Mucosa of rectum (tissue), 2 donors: ENCODE results near the gene SHMT1.

Experiments used
- H3K27ac ChIP-seq, 2 donors: one replicate each; pipeline ENCODE4 v1.7.0; 2013; ENCODE audit warnings: inconsistent platforms in 2 of 2, low read depth in 2 of 2, low read length in 2 of 2
- H3K27me3 ChIP-seq, 2 donors: one replicate each; pipeline ENCODE4 v1.7.0; 2013; ENCODE audit warnings: low read length in 2 of 2; ENCODE audit not compliant: control insufficient read depth in 2 of 2, insufficient read depth in 2 of 2
- H3K36me3 ChIP-seq, 2 donors: one replicate each; pipeline ENCODE4 v1.7.0; 2013; ENCODE audit warnings: low read length in 2 of 2; ENCODE audit not compliant: control insufficient read depth in 2 of 2, insufficient read depth in 2 of 2
- H3K4me1 ChIP-seq, 2 donors: one replicate each; pipeline ENCODE4 v1.7.0; 2013; ENCODE audit warnings: low read length in 2 of 2, mild to moderate bottlenecking in 1 of 2; ENCODE audit not compliant: control insufficient read depth in 2 of 2, insufficient read depth in 2 of 2
- H3K4me3 ChIP-seq, 2 donors: one replicate each; pipeline ENCODE4 v1.7.0; 2013; ENCODE audit warnings: low read length in 2 of 2
- H3K9ac ChIP-seq, 2 donors: one replicate each; pipeline ENCODE4 v1.7.0; 2013; ENCODE audit warnings: low read length in 2 of 2, low read depth in 1 of 2, mild to moderate bottlenecking in 1 of 2
- H3K9me3 ChIP-seq, 2 donors: one replicate each; pipeline ENCODE4 v1.7.0; 2013; ENCODE audit warnings: low read length in 2 of 2; ENCODE audit not compliant: control insufficient read depth in 2 of 2
- donor health status: healthy.
- donor health status: Normal muscosa, but diverticular disease.

The SHMT1 gene

DNA sequence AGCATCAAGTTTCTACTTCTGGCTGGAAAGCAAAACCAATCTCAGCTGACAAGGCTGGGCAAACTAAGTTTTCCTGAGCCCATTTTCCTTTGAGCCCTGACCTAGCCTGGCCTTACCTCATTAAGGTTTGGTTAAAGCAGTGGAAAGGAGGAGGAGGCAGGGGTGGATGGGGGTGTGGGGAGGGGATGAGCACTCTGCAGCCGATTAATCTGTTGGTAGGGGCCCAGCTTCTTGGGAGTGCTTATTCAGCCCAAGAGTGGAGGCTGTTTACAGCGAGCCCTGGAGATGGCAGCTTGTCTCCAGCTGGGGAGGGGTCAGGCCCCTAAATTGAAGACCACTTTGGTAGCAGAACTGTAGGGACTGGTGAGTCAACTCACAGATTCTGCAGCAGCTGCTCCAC lies 36.3 kb downstream of the SHMT1 start:
- no peak overlapping the region for H3K4me3 ChIP-seq
- no peaks in the 10 kb centered on the region for H3K27me3 ChIP-seq
- H3K4me1 ChIP-seq, result no peaks in the 10 kb centered on the region
- peaks cover 55 to 83% of the 10 kb centered on the region in 2 donors for H3K36me3 ChIP-seq
- no peaks in the 10 kb centered on the region for H3K9me3 ChIP-seq
- no peak overlapping the region for H3K27ac ChIP-seq
- no peak overlapping the region for H3K9ac ChIP-seq

DNA sequence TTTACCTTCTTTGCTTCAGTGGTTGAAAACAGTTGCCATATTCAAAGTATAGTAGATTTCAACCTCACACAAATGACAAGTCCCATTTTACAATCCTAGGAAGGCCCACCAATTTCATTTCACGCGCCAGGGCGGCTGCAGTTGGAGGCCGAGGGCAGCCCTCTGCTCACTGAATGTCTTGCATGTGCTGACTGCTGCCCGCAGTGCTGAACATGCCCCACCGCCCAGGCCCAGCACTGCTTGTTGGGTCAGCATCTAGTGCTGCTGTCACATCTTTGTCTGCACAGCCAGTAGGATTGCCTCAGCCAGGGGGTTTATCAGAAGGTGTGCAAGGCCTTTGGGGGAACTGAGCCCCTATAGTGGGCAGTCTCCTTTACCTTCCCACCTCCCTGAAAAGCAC lies 36.8 kb downstream of the SHMT1 start:
- no peaks in the 10 kb centered on the region for H3K4me1 ChIP-seq
- no peaks in the 10 kb centered on the region for H3K27me3 ChIP-seq
- H3K36me3 ChIP-seq, result peaks cover 51 to 78% of the 10 kb centered on the region in 2 donors
- no peak overlapping the region for H3K27ac ChIP-seq
- H3K4me3 ChIP-seq, result no peak overlapping the region
- H3K9ac ChIP-seq, result no peak overlapping the region
- H3K9me3 ChIP-seq, result no peaks in the 10 kb centered on the region

DNA sequence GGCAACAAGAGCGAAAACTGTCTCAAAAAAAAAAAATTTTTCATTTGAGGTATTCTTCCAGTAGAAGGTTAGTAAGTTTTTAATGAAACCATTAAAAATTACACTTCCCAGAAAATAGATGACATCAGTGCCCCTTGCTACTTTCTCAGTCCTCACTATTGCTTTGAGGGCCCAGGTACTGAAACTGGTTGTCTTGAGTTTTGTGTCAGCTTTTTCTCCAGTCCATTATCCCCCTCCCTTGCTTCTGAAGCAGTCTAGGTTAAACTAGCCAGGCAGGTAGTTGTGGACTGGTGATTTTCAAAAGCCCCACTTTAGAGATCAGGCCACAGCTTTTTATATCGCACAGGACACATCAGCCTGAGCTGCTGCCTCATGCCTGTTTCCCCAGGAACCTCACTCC lies 37.3 kb downstream of the SHMT1 start:
- H3K27ac ChIP-seq, result no peak overlapping the region
- no peaks in the 10 kb centered on the region for H3K9me3 ChIP-seq
- no peak overlapping the region for H3K4me3 ChIP-seq
- H3K9ac ChIP-seq, result no peak overlapping the region
- H3K36me3 ChIP-seq, result peaks cover 51 to 77% of the 10 kb centered on the region in 2 donors
- H3K27me3 ChIP-seq, result no peaks in the 10 kb centered on the region
- H3K4me1 ChIP-seq, result no peaks in the 10 kb centered on the region

DNA sequence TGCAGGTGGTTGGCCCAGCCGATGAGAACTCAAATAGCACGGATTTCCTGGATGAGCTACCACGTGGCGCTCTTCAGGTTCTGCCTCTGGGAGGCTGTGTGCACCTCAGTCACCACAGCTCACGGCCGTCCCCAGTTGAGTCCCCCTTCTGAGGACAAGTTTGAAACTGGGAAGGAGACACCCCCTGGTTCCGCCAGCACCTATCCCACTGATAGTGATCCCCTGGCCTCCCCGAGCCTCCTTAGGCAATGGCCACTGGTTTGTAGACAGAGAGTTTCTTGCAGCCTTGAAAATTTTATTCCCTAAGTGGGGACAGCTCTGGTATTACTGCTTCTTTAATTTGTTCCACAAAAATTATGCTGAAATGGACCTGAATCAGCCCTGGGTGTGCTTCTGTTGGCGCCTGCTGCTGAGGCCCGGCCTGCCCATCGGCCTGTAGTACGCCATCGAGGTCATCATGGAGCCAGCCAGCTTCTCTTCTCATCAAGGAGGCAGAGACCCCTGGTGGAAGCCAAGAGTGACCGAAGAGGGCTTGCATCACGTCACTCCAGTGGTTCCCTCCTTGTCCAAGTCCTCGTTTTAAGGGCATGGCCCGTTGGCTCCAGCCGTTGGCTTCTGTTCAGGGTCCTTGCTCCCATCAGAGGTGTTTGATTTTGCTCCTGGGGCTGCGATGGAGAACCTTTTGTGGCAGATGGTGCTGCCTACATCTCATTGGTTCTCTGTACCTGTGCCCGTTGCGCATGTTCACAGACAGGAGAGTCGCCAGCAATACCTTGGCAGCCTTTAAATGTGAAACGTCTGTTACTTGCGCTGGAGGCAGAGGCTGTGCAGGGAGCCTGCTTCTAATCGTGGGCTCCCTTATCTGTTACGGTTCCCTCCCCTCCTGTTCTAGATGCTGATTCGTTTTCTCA lies 39.0 kb downstream of the SHMT1 start:
- Histone ChIP-seq H3K27ac (no peak overlapping the region), H3K36me3 (peaks cover 53 to 70% of the 10 kb centered on the region in 2 donors), H3K9me3 (no peaks in the 10 kb centered on the region), H3K9ac (no peak overlapping the region), H3K27me3 (no peaks in the 10 kb centered on the region), H3K4me3 (no peak overlapping the region), H3K4me1 (peaks cover 6 to 9% of the 10 kb centered on the region in 2 donors)

DNA sequence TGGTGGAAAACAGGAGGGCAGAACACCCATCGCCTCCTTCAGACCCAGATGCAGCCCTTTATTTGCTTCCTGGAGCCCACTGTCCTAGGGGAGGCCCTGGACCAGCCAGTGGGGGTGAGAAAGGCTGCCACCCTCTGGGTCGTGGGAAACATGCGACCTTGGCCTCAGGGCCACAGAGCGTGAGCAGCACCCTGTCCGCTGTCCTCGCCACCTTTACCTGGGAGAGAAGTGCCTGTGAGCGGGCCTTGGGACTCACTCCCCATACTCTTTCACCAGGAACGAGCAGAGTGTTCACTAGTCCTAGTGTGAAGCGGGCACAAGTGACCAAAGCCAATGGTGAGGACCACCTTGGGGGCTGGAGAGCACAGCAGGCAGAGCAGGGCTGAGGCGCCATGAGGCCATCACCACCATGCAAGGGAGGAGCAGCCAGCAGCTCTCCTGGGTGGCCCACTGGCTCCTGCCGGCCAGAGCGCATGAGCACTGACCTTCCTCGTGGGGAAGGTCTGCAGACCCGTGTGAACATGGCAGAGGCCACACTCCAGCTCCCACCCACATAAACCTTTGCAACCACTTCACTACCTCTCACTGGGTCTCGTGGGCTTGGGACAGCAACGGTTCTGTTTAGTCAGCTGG lies 39.7 kb downstream of the SHMT1 start:
- H3K9me3 ChIP-seq, result no peaks in the 10 kb centered on the region
- H3K9ac ChIP-seq, result no peak overlapping the region
- H3K4me3 ChIP-seq, result no peak overlapping the region
- H3K27ac ChIP-seq, result no peak overlapping the region
- peaks cover 54 to 73% of the 10 kb centered on the region in 2 donors for H3K36me3 ChIP-seq
- H3K27me3 ChIP-seq, result no peaks in the 10 kb centered on the region
- peaks cover 14 to 16% of the 10 kb centered on the region in 2 donors for H3K4me1 ChIP-seq

DNA sequence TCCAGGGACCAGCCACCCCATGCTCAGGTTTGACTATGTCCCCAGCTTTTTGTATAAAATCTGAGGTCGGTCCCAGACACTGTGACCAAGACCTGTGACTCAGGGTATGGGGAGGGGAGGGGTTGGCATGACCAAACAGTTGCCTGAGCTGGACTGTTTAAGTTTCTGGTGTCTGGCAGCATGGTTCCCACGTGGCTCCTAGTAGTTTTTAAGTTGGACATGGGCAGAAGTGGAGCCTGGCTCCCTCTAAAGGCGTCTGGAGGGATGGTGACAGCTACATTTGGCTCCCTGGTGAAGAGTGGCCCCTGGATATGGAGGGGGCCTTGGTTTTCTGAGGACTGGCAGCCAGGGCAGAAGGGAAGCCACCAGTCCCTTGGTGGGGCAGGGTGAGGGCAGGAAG lies 40.3 kb downstream of the SHMT1 start:
- H3K4me1 ChIP-seq, result peaks cover 19% of the 10 kb centered on the region in 2 donors
- no peak overlapping the region for H3K4me3 ChIP-seq
- H3K36me3 ChIP-seq, result peaks cover 52 to 70% of the 10 kb centered on the region in 2 donors
- no peak overlapping the region for H3K9ac ChIP-seq
- H3K27me3 ChIP-seq, result no peaks in the 10 kb centered on the region
- no peak overlapping the region for H3K27ac ChIP-seq
- no peaks in the 10 kb centered on the region for H3K9me3 ChIP-seq

DNA sequence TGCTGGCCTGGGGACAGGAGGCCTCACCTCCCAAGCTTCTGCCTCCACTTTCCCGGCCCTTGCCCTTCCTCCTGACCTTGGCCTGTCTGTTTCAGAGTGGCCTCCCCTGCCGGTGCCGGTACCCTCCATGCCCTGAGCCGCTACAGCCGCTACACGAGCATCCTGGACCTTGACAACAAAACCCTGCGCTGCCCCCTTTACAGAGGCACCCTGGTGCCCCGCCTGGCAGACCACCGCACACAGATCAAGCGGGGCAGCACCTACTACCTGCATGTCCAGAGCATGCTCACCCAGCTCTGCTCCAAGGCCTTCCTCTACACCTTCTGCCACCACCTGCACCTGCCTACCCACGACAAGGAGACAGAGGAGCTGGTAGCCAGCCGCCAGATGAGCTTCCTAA lies 40.8 kb downstream of the SHMT1 start:
- no peaks in the 10 kb centered on the region for H3K27me3 ChIP-seq
- H3K27ac ChIP-seq, result no peak overlapping the region
- peaks cover 24% of the 10 kb centered on the region in 2 donors for H3K4me1 ChIP-seq
- peaks cover 52 to 67% of the 10 kb centered on the region in 2 donors for H3K36me3 ChIP-seq
- no peaks in the 10 kb centered on the region for H3K9me3 ChIP-seq
- H3K4me3 ChIP-seq, result no peak overlapping the region
- H3K9ac ChIP-seq, result no peak overlapping the region

DNA sequence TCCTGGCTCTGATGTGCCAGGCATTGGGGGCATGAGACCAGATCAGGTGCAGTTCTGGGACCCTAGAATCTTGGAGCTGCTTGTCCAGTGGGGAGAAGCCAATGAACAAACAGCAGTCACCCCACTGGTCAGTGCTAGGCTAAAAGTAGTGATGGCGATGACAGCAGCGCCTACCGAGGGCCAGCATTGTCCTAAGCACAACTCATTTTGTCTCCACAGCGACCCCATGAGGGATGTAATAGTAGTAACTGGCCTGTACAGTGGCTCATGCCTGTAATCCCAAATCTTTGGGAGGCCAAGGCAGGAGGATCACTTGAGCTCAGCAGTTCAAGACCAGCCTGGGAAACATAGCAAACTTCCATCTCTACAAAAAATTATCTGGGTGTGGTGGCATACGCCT lies 42.0 kb downstream of the SHMT1 start:
- no peak overlapping the region for H3K27ac ChIP-seq
- no peak overlapping the region for H3K4me3 ChIP-seq
- H3K9me3 ChIP-seq, result no peaks in the 10 kb centered on the region
- peaks cover 36% of the 10 kb centered on the region in 2 donors for H3K4me1 ChIP-seq
- H3K27me3 ChIP-seq, result no peaks in the 10 kb centered on the region
- H3K9ac ChIP-seq, result no peak overlapping the region
- peaks cover 52 to 61% of the 10 kb centered on the region in 2 donors for H3K36me3 ChIP-seq

DNA sequence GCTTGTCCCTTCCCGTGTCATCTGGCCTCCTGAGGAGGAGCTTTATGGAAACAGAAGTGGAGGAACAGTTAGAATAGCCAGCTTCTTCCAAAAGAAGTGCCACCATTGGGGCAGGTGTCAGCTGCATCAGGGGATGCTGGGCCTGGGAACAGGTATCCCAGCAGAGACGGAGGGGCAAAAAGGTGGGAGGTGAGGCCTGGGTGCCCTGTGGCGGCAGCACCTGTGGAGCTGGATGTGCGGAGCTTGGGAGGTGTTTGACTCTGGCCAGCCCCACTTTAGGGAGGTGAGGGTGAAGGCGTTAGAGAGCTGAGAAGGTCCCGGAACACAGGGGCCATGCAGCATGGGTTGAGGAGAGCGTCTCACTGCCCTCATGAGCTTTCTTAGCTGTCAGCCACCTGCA lies 43.0 kb downstream of the SHMT1 start:
- no peak overlapping the region for H3K9ac ChIP-seq
- H3K27ac ChIP-seq, result no peak overlapping the region
- peaks cover 44 to 45% of the 10 kb centered on the region in 2 donors for H3K4me1 ChIP-seq
- no peaks in the 10 kb centered on the region for H3K27me3 ChIP-seq
- H3K36me3 ChIP-seq, result peaks cover 52 to 54% of the 10 kb centered on the region in 2 donors
- no peak overlapping the region for H3K4me3 ChIP-seq
- no peaks in the 10 kb centered on the region for H3K9me3 ChIP-seq

DNA sequence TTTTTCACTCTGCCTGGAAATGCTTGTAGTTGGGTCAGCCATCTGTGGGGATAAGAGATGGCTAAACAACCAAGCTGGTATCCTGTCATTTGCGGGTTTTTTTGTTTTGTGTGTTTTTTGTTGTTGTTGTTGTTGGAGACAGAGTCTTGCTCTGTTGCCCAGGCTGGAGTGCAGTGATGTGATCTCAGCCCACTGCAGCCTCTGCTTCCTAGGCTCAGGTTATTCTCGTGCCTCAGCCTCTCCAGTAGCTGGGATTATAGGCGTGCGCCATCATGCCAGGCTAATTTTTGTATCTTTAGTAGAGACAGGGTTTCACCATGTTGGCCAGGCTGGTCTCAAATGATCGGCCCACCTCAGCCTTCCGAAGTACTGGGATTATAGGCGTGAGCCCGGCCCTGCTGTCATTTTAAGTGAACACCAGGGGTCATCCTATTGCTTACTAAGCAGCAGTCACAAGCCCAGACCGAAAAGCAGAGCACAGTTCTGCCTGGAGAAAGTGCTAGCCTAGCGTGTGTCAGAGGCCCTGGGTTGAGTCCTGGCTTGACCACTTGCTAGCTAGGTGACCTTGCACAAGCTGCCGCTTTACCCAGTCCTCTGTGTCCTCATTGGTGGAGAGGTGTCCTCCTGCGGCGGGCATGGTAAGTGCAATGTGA lies 43.6 kb downstream of the SHMT1 start:
- Histone ChIP-seq H3K36me3 (peaks cover 49% of the 10 kb centered on the region in 2 donors), H3K9me3 (no peaks in the 10 kb centered on the region), H3K9ac (no peak overlapping the region), H3K4me3 (no peak overlapping the region), H3K4me1 (peaks cover 44 to 45% of the 10 kb centered on the region in 2 donors), H3K27me3 (no peaks in the 10 kb centered on the region), H3K27ac (no peak overlapping the region)
